Nephron progenitor cell (in vitro differentiated cells): ENCODE measurements around the gene BCKDK.

ENCODE experiments used
- DNase-seq: peaks from one replicate; pipeline ENCODE4 v3.0.0; 2021
- H3K27ac Mint-ChIP-seq: 2 replicates; pipeline ENCODE4 v1.8.0; 2021; ENCODE audit warnings: mild to moderate bottlenecking, moderate library complexity, mixed read lengths
- H3K27me3 Mint-ChIP-seq: 2 replicates; pipeline ENCODE4 v1.8.0; 2021; ENCODE audit warnings: mild to moderate bottlenecking, low read depth, mixed read lengths; ENCODE audit not compliant: poor library complexity
- H3K36me3 Mint-ChIP-seq: 2 replicates; pipeline ENCODE4 v1.8.0; 2021; ENCODE audit warnings: low read depth, mixed read lengths
- H3K4me1 Mint-ChIP-seq: 2 replicates; pipeline ENCODE4 v1.8.0; 2021; ENCODE audit warnings: mixed read lengths
- H3K4me3 Mint-ChIP-seq: 2 replicates; pipeline ENCODE4 v1.8.0; 2021; ENCODE audit warnings: mild to moderate bottlenecking, moderate library complexity, mixed read lengths
- H3K9me3 Mint-ChIP-seq: 2 replicates; pipeline ENCODE4 v1.8.0; 2021; ENCODE audit warnings: mild to moderate bottlenecking, moderate library complexity, mixed read lengths
- TF ChIP-seq, protein P1 (sequence below): fragments of 200-600 bp; sonication (generic); IDR thresholded peaks from 2 replicates; pipeline ENCODE4 v1.5.0; 2021; ENCODE audit warnings: antibody characterized with exemption

The BCKDK gene

DNA sequence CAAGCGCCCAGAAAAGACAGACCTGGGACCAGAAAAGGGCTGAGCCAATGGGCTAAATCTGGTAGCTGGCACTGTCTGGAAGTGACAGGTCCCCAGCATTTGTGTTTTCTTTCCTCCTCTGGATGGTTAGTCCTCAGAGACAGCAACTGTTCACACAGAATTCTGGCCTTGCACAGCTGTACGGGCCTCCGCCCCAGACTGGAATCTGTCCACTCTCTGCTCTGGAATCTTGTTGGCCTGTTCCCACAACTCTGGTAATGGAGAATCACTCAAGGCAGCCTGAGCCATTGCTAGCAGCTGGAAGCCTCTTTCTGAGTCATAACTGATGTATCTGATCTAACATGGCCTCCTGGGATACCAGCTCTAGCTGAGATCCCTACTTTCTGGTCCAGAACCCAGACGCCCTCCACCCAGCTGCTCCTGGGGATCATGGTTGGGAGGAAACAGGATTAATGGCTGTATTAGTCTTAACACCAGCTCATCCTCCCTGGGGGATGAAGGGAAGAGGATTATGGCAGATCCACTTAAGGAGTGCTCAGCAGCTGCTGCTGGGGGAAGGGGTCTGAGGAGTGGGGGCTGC is 43.2 kb upstream of the BCKDK start:
- peak overlapping the region; percentile 84 for H3K27ac Mint-ChIP-seq
- TF ChIP-seq, protein P1, sequence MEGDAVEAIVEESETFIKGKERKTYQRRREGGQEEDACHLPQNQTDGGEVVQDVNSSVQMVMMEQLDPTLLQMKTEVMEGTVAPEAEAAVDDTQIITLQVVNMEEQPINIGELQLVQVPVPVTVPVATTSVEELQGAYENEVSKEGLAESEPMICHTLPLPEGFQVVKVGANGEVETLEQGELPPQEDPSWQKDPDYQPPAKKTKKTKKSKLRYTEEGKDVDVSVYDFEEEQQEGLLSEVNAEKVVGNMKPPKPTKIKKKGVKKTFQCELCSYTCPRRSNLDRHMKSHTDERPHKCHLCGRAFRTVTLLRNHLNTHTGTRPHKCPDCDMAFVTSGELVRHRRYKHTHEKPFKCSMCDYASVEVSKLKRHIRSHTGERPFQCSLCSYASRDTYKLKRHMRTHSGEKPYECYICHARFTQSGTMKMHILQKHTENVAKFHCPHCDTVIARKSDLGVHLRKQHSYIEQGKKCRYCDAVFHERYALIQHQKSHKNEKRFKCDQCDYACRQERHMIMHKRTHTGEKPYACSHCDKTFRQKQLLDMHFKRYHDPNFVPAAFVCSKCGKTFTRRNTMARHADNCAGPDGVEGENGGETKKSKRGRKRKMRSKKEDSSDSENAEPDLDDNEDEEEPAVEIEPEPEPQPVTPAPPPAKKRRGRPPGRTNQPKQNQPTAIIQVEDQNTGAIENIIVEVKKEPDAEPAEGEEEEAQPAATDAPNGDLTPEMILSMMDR, result no peak
- H3K36me3 Mint-ChIP-seq, result peaks cover 54% of the 10 kb centered on the region
- DNase-seq, result no peak
- H3K27me3 Mint-ChIP-seq, result no peaks in the 10 kb centered on the region
- peaks cover 7% of the 10 kb centered on the region for H3K4me1 Mint-ChIP-seq
- no peak overlapping the region for H3K4me3 Mint-ChIP-seq
- H3K9me3 Mint-ChIP-seq, result no peaks in the 10 kb centered on the region

DNA sequence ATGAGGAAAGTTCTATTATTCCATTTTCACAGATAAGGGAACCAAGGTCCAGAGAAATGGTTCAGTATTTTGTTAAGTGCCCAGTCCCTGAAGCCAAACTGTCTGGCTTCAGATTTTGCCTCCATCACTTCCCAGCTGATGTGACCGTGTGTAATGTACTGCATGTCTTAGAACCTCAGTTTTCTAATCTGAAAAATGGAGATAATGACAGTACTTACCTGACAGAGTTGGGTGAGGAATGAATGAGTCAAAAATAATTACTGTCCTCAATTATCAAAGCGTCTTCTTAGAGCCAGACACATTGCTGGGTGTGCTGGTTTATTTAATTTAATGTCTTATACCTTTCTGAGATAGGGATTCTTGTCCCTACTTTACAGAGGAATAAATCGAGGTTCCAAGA is 40.8 kb upstream of the BCKDK start:
- Mint-ChIP-seq H3K27me3 (peaks cover 3% of the 10 kb centered on the region), H3K27ac (no peak overlapping the region), H3K4me3 (no peak overlapping the region), H3K36me3 (peaks cover 34% of the 10 kb centered on the region), H3K4me1 (peaks cover 16% of the 10 kb centered on the region), H3K9me3 (no peaks in the 10 kb centered on the region)
- TF ChIP-seq, protein P1, result no peak
- DNase-seq, result no peak

DNA sequence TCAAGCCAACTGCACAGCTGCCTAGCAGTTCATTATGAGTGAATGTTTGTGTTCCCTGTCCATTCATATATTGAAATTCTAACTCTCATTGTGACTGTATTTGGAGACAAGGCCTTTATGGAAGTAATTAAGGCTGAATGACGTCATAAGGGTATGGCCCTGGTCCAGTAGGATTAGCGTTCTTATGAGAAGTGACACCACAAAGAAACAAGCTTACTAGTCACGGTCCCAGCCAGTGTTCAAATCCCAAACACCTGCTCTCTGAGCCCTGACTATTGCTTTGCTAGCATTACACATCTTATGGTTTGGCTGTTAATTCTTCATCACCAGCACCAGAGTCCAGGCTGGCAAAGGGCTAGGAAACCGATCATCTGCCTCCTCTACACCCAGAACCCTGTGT is 36.3 kb upstream of the BCKDK start:
- Mint-ChIP-seq H3K9me3 (no peaks in the 10 kb centered on the region), H3K27ac (no peak overlapping the region), H3K4me3 (peak overlapping the region; percentile 94), H3K27me3 (peaks cover 3% of the 10 kb centered on the region), H3K36me3 (peaks cover 11% of the 10 kb centered on the region), H3K4me1 (peaks cover 32% of the 10 kb centered on the region)
- DNase-seq, result no peak
- TF ChIP-seq, protein P1, result no peak

DNA sequence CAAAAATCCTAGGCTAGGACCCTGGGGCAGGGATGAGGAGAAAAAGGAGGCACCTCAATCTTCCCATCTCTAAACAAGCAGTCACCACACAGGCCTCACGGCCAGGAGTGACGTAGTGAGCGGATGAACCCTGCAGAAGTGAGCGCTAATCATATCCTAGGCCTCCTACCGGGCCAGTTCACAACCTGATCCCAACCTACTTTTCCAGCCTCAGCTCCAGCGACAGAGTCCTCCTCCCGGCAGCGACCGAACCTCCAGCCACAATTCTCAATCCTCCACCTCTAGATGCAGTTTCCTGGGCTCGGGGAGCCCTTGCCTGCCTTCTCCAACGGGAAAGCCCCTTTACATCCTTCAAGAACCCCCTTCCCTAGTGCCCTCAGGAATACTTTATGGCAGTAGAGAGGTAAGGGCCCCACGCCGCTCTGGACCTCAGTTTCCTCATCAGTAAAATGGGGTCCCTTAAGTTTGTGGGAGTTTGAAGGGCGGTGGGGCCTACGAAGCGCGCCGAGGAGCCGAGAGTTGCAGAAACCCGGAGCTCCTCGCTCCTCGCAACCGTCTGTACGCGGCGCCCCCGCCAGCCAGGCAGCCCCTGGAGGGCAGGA is 35.5 kb upstream of the BCKDK start:
- H3K4me1 Mint-ChIP-seq, result peaks cover 32% of the 10 kb centered on the region
- H3K36me3 Mint-ChIP-seq, result peaks cover 13% of the 10 kb centered on the region
- peaks cover 3% of the 10 kb centered on the region for H3K27me3 Mint-ChIP-seq
- H3K27ac Mint-ChIP-seq, result peak overlapping the region; percentile 91
- H3K4me3 Mint-ChIP-seq, result peak overlapping the region; percentile 94
- H3K9me3 Mint-ChIP-seq, result no peaks in the 10 kb centered on the region
- TF ChIP-seq, protein P1, result no peak
- peak; percentile 23 for DNase-seq

DNA sequence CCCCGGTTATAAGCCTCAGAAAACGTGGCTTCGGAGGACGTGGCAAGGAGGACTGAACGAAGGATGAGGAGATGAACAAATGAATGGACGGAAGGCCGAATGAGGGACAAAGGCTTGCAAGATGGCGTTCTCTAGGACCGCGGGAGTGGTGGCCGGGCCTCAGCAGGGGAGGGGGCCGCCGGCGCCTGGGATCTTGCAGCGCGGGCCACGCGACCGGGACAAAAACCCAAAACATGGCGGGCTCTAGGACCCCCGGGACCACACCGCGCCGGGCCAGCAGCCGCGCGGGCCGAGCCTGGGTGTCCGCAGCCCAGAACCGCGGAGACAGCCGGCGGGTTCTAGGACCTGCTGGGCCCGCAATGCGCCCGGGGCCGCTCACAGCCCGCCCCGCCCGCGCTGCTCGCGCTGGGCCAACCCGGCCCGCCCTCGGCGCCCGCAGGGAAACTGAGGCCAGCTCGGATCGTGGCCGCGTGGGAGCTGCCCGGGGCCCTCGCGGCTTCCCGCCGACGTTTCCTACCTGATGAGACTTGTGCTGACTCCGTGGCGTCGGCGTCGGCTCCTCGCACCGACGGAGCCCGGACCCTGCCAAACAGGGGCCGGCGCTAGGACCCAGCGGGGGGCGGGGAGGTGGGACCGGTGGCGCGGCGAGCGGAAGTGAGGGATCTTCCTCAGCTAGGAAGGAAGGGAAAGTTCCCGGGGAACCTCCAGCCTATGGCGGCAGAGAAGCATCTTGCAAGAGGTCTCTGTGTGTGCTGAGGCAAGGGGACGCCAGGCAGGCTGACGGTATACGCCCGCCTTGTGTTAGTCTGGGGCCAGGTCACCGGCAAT is 34.8 kb upstream of the BCKDK start:
- TF ChIP-seq, protein P1, result no peak
- peak overlapping the region; percentile 97 for H3K4me3 Mint-ChIP-seq
- peaks cover 32% of the 10 kb centered on the region for H3K4me1 Mint-ChIP-seq
- peaks cover 20% of the 10 kb centered on the region for H3K36me3 Mint-ChIP-seq
- DNase-seq, result peak; percentile 93
- H3K27ac Mint-ChIP-seq, result peak overlapping the region; percentile 93
- H3K9me3 Mint-ChIP-seq, result no peaks in the 10 kb centered on the region
- H3K27me3 Mint-ChIP-seq, result peaks cover 3% of the 10 kb centered on the region
